Astrocyte of the spinal cord (primary cell): ENCODE data around the gene ZHX3.
A peak's percentile ranks its signal among the peaks of the same experiment; 100 is the strongest.

Experiments used
- DNase-seq: peaks from one replicate; pipeline ENCODE4 v3.0.0; 2011; ENCODE audit warnings: low read depth, low spot score
- H3K4me3 ChIP-seq: 2 replicates; pipeline ENCODE4 v1.5.1; 2011; ENCODE audit warnings: low read depth, mild to moderate bottlenecking, low read length, moderate library complexity
- CTCF ChIP-seq: IDR thresholded peaks from 2 replicates; pipeline ENCODE4 v1.5.1; 2012; ENCODE audit warnings: low read depth, mild to moderate bottlenecking, low read length, inconsistent platforms
- in situ Hi-C: cut with HindIII; loops from 2 replicates; pipeline ENCODE4 v1.10.0; 2017; ENCODE audit warnings: low sequenced_read_pairs

Gene ZHX3

GRCh38 chr20:41221614-41222218 lies 95.8 kb downstream of the ZHX3 start:
- DNase-seq, result no peak
- no peak overlapping the region for H3K4me3 ChIP-seq
- in situ Hi-C loops, result no loop called here
- no peak for TF ChIP-seq CTCF

- H3K4me3 ChIP-seq, result no peak overlapping the region
- in situ Hi-C loops, result no loop called here
- DNase-seq, result no peak
- TF ChIP-seq CTCF, result no peak
These were observed 97.7 kb downstream of the ZHX3 start for GRCh38 chr20:41219824-41220223.

- DNase-seq, result peak; percentile 55
- in situ Hi-C loops, result no loop called here
- TF ChIP-seq CTCF, result no peak
- no peak overlapping the region for H3K4me3 ChIP-seq
These were observed 99.1 kb downstream of the ZHX3 start for GRCh38 chr20:41218466-41218865.

- no peak for TF ChIP-seq CTCF
- in situ Hi-C loops, result no loop called here
- H3K4me3 ChIP-seq, result no peak overlapping the region
- no peak for DNase-seq
These were observed 100.1 kb downstream of the ZHX3 start for GRCh38 chr20:41217422-41217821.

- in situ Hi-C loops, result no loop called here
- TF ChIP-seq CTCF, result no peak
- no peak overlapping the region for H3K4me3 ChIP-seq
- no peak for DNase-seq
These were observed 102.9 kb downstream of the ZHX3 start for GRCh38 chr20:41214666-41215065.

GRCh38 chr20:41214202-41214601 lies 103.3 kb downstream of the ZHX3 start:
- no peak overlapping the region for H3K4me3 ChIP-seq
- TF ChIP-seq CTCF, result no peak
- DNase-seq, result no peak
- in situ Hi-C loops, result no loop called here
